H1 (cell line): ENCODE data around the gene TMEM236. TPM values are rescaled to one million over a fixed set of nuclear protein-coding genes. Genes with fewer than 3 reads are reported as not detected.

Experiments
- CTCF ChIA-PET: fragments of 300-600 bp; sonication (Branson Sonifier 250); formaldehyde crosslinking; loops from one replicate; lab custom pipeline; 2021; ENCODE audit not compliant: partially characterized antibody; lab: Charles Lee
- POLR2A ChIA-PET: fragments of 300-600 bp; sonication (Branson Sonifier 250); formaldehyde crosslinking; loops from one replicate; lab custom pipeline; 2021; ENCODE audit warnings: inconsistent platforms; ENCODE audit not compliant: partially characterized antibody; lab: Charles Lee
- DNase-seq, 2 experiments: peaks; one replicate each; pipeline versions ENCODE4 v3.0.0 to v3.0.0-alpha.2; 2010 to 2022; ENCODE audit warnings: low spot score in 2 of 2, low read depth in 1 of 2, mixed read lengths in 1 of 2
- FAIRE-seq: peaks from 2 replicates; lab custom pipeline; 2011; peaks lifted over from hg19 to GRCh38; lab: Jason Lieb, UNC
- H2AFZ ChIP-seq: 2 replicates; pipeline ENCODE4 v1.8.1; 2012; ENCODE audit warnings: low read length, inconsistent platforms
- H2AK5ac ChIP-seq: 2 replicates; pipeline ENCODE4 v1.6.1; 2013; ENCODE audit warnings: low read depth, low read length
- H2BK120ac ChIP-seq: replicated peaks from 2 replicates; pipeline ENCODE3; 2013; ENCODE audit warnings: low read depth, low read length, inconsistent platforms
- H2BK12ac ChIP-seq: 2 replicates; pipeline ENCODE4 v1.6.1; 2013; ENCODE audit warnings: low read depth, low read length
- H2BK15ac ChIP-seq: 2 replicates; pipeline ENCODE4 v1.6.1; 2013; ENCODE audit warnings: low read length
- H2BK20ac ChIP-seq: 2 replicates; pipeline ENCODE4 v1.6.1; 2013; ENCODE audit warnings: low read length
- H2BK5ac ChIP-seq: 2 replicates; pipeline ENCODE4 v1.6.1; 2013; ENCODE audit warnings: low read depth, low read length
- H3K14ac ChIP-seq: 2 replicates; pipeline ENCODE4 v1.6.1; 2013; ENCODE audit warnings: inconsistent platforms; ENCODE audit not compliant: insufficient read length
- H3K18ac ChIP-seq: 2 replicates; pipeline ENCODE4 v1.6.1; 2013; ENCODE audit warnings: low read length; ENCODE audit errors: extremely low read depth
- H3K23ac ChIP-seq: 2 replicates; pipeline ENCODE4 v1.6.1; 2013; ENCODE audit warnings: inconsistent platforms; ENCODE audit not compliant: insufficient read length
- H3K23me2 ChIP-seq: 2 replicates; pipeline ENCODE4 v1.6.1; 2013; ENCODE audit warnings: low read depth, low read length
- H3K27ac ChIP-seq: 2 replicates; pipeline ENCODE4 v1.6.1; 2011; ENCODE audit warnings: low read depth, low read length, inconsistent platforms
- H3K27me3 ChIP-seq, 4 experiments: replicated peaks in 1 of 4; 1 replicate in 1 of 4; 2 replicates in 3 of 4; pipeline versions ENCODE4 v1.6.1 to v1.8.1; 2011 to 2013; ENCODE audit warnings: low read length in 3 of 4, mild to moderate bottlenecking in 3 of 4, inconsistent platforms in 2 of 4, mixed read lengths in 2 of 4, moderate library complexity in 1 of 4; ENCODE audit not compliant: control insufficient read depth in 3 of 4, insufficient read depth in 3 of 4; ENCODE audit errors: extremely low read depth in 1 of 4
- H3K36me3 ChIP-seq, 4 experiments: 2 replicates each; pipeline versions ENCODE4 v1.6.1 to v1.8.1; 2011 to 2013; ENCODE audit warnings: mild to moderate bottlenecking in 4 of 4, low read length in 3 of 4, moderate library complexity in 2 of 4, control low read depth in 1 of 4, inconsistent platforms in 1 of 4; ENCODE audit not compliant: insufficient read depth in 4 of 4, control insufficient read depth in 2 of 4
- H3K4ac ChIP-seq: replicated peaks from 2 replicates; pipeline ENCODE3; 2013; ENCODE audit warnings: low read length, low read depth, mixed read lengths, inconsistent platforms; ENCODE audit not compliant: insufficient read length
- H3K4me1 ChIP-seq, 4 experiments: replicated peaks in 1 of 4; 1 replicate in 1 of 4; 2 replicates in 3 of 4; pipeline versions ENCODE4 v1.6.1 to v1.8.1; 2011 to 2013; ENCODE audit warnings: low read length in 3 of 4, inconsistent platforms in 2 of 4, mixed read lengths in 1 of 4; ENCODE audit not compliant: insufficient read depth in 4 of 4, control insufficient read depth in 3 of 4
- H3K4me2 ChIP-seq, 2 experiments: 2 replicates each; pipeline versions ENCODE4 v1.6.1 to v1.8.1; 2011 to 2013; ENCODE audit warnings: low read depth in 2 of 2, low read length in 2 of 2, control low read depth in 1 of 2, inconsistent platforms in 1 of 2, mild to moderate bottlenecking in 1 of 2; ENCODE audit not compliant: insufficient read depth in 1 of 2
- H3K4me3 ChIP-seq, 4 experiments: fragments of 200-600, 300-600 bp in 1 of 4; sonication (generic), shearing (Covaris generic), sonication (Bioruptor Twin) in 1 of 4; 2 replicates each; pipeline versions ENCODE4 v1.5.1 to v1.8.1; 2011 to 2016; ENCODE audit warnings: low read length in 4 of 4, low read depth in 3 of 4, control low read depth in 2 of 4, inconsistent platforms in 2 of 4, mild to moderate bottlenecking in 2 of 4, mixed read lengths in 1 of 4, moderate library complexity in 1 of 4; ENCODE audit not compliant: insufficient read depth in 2 of 4; ENCODE audit errors: extremely low read depth in 1 of 4
- H3K56ac ChIP-seq: replicated peaks from 2 replicates; pipeline ENCODE3; 2013; ENCODE audit warnings: low read depth, mild to moderate bottlenecking, mixed read lengths, low read length, inconsistent platforms; ENCODE audit not compliant: insufficient read length
- H3K79me1 ChIP-seq: 2 replicates; pipeline ENCODE4 v1.6.1; 2013; ENCODE audit warnings: low read depth, low read length, control low read depth
- H3K79me2 ChIP-seq, 2 experiments: 2 replicates each; pipeline versions ENCODE4 v1.6.1 to v1.8.1; 2012 to 2013; ENCODE audit warnings: low read length in 2 of 2, mild to moderate bottlenecking in 2 of 2, inconsistent platforms in 1 of 2; ENCODE audit not compliant: insufficient read depth in 2 of 2, control insufficient read depth in 1 of 2
- H3K9ac ChIP-seq, 4 experiments: replicated peaks in 1 of 4; 1 replicate in 1 of 4; 2 replicates in 3 of 4; pipeline versions ENCODE4 v1.6.1 to v1.8.1; 2011 to 2013; ENCODE audit warnings: low read depth in 3 of 4, low read length in 3 of 4, control low read depth in 2 of 4, mild to moderate bottlenecking in 2 of 4, moderate library complexity in 2 of 4, inconsistent platforms in 1 of 4; ENCODE audit errors: extremely low read depth in 1 of 4
- H3K9me3 ChIP-seq, 2 experiments: 2 replicates each; pipeline versions ENCODE4 v1.6.1 to v1.8.1; 2012 to 2013; ENCODE audit warnings: mild to moderate bottlenecking in 2 of 2, moderate library complexity in 2 of 2, control low read depth in 1 of 2, inconsistent platforms in 1 of 2, low read depth in 1 of 2, low read length in 1 of 2, mixed read lengths in 1 of 2; ENCODE audit not compliant: insufficient read depth in 2 of 2
- H4K20me1 ChIP-seq, 2 experiments: replicated peaks in 1 of 2; 2 replicates each; pipeline versions ENCODE3 to v1.8.1; 2011 to 2013; ENCODE audit warnings: inconsistent platforms in 2 of 2, low read length in 2 of 2, mild to moderate bottlenecking in 1 of 2; ENCODE audit not compliant: insufficient read depth in 2 of 2, control insufficient read depth in 1 of 2
- H4K5ac ChIP-seq: 2 replicates; pipeline ENCODE4 v1.6.1; 2013; ENCODE audit warnings: low read length, low read depth, mixed read lengths, inconsistent platforms; ENCODE audit not compliant: insufficient read length
- H4K8ac ChIP-seq: 2 replicates; pipeline ENCODE4 v1.8.0; 2013; ENCODE audit warnings: mild to moderate bottlenecking, moderate library complexity, low read length, inconsistent platforms; ENCODE audit not compliant: insufficient read depth; ENCODE audit errors: extremely low read depth
- H4K91ac ChIP-seq: replicated peaks from 2 replicates; pipeline ENCODE3; 2013; ENCODE audit warnings: low read length, mixed read lengths, inconsistent platforms; ENCODE audit not compliant: insufficient read length
- FOSL1 ChIP-seq: IDR thresholded peaks from 2 replicates; pipeline ENCODE4 v1.6.1; 2011; ENCODE audit warnings: mild to moderate bottlenecking, low read depth, low read length, moderate library complexity; ENCODE audit not compliant: insufficient read depth
- SAP30 ChIP-seq: fragments of 300-600 bp; sonication (generic); IDR thresholded peaks from 2 replicates; pipeline ENCODE4 v1.7.1; 2012; ENCODE audit warnings: low read length, moderate library complexity, mild to moderate bottlenecking, inconsistent platforms; ENCODE audit not compliant: insufficient read depth, insufficient replicate concordance
- SRF ChIP-seq: IDR thresholded peaks from 2 replicates; pipeline ENCODE4 v1.6.1; 2011; ENCODE audit warnings: mild to moderate bottlenecking, low read depth, low read length, moderate library complexity
- YY1 ChIP-seq: IDR thresholded peaks from 2 replicates; pipeline ENCODE4 v1.6.1; 2011; ENCODE audit warnings: low read depth, mild to moderate bottlenecking, low read length
- WGBS, 2 experiments: shearing (Covaris generic) in 1 of 2; methylation state at CpG; one replicate each; pipeline versions ENCODE4 v1.1.6 to v1.1.7; 2013 to 2015; ENCODE audit warnings: low lambda C conversion rate in 2 of 2, mixed read lengths in 2 of 2, inconsistent platforms in 1 of 2, low coverage in 1 of 2, missing lambda C conversion rate in 1 of 2; ENCODE audit not compliant: insufficient replicate concordance in 2 of 2, insufficient coverage in 1 of 2, insufficient read length in 1 of 2; ENCODE audit errors: extremely low coverage in 1 of 2, missing lambda C conversion rate in 1 of 2; 5-methylcytosine and 5-hydroxymethylcytosine counted together
- polyA plus RNA-seq, 7 experiments: library from polyadenylated mRNA; depleted of rRNA in 3 of 7; stranded (reverse) in 5 of 7; unstranded in 2 of 7; fragments of >200 nt in 5 of 7; fragments of 200-250 nt in 2 of 7; gene quantifications; 1 replicate in 5 of 7; 2 replicates in 1 of 7; 4 replicates in 1 of 7; pipeline versions ENCODE4 v1.2.1 to v1.2.3, GENCODE V29; 2011 to 2013; ENCODE audit warnings: missing spikeins in 2 of 7, mixed read lengths in 2 of 7
- total RNA-seq: library from RNA; stranded (reverse); fragmentation: NEBNext Ultra II Directional; extraction: Animal tissue kit (Norgen Biotek cat#: 25700); gene quantifications from 2 replicates; pipeline ENCODE4 v1.2.1, GENCODE V29; 2021

The TMEM236 gene
- total and polyA plus RNA-seq, 2 of the 8 experiments (the other 6 are each of a cell fraction or from before 2014, with no cell fraction given), result 0.02 to 0.07 TPM

- WGBS, 2 experiments, result 91% methylated on average over 3 of the region's 3 CpGs; no CpG with 5 or more reads in 1 of the 2 experiments
Measured at GRCh38 chr10:17784688-17785087, 32.7 kb downstream of the TMEM236 start.

More at GRCh38 chr10:17784688-17785087, 32.7 kb downstream of the TMEM236 start:
- Histone ChIP-seq H3K36me3 (no peaks in the 10 kb centered on the region), H3K79me1 (no peaks in the 10 kb centered on the region), H3K4me2 (no peak overlapping the region), H3K9me3 (no peaks in the 10 kb centered on the region), H3K27ac (no peak overlapping the region), H3K4me3 (no peak overlapping the region), H4K20me1 (no peaks in the 10 kb centered on the region), H3K4me1 (no peaks in the 10 kb centered on the region; a peak in 1 of 7 replicates), H2AK5ac (no peak overlapping the region), H3K4ac (no peak overlapping the region), H3K79me2 (no peaks in the 10 kb centered on the region), H2BK12ac (no peak overlapping the region), H4K5ac (no peak overlapping the region), H2BK20ac (no peak overlapping the region), H3K56ac (no peak overlapping the region), H3K27me3 (no peaks in the 10 kb centered on the region), H3K14ac (no peak overlapping the region), H3K9ac (no peak overlapping the region), H4K8ac (no peak overlapping the region), H2AFZ (no peak overlapping the region), H3K18ac (no peak overlapping the region), H2BK15ac (no peak overlapping the region), H3K23me2 (no peaks in the 10 kb centered on the region), H2BK120ac (no peak overlapping the region), H3K23ac (no peak overlapping the region), H2BK5ac (no peak overlapping the region), H4K91ac (no peak overlapping the region)
- ChIA-PET POLR2A (no interaction called here), CTCF (interaction anchor here (0.6 to 4.5 kb wide), 2 partner anchors 16 to 515 kb away, joined by 4 to 29 read pairs; no protein-coding TSS in a partner anchor)
- FAIRE-seq, result no peak
- no peak for DNase-seq
- TF ChIP-seq YY1 (no peak), FOSL1 (no peak), SAP30 (no peak), SRF (no peak)
